Measurements from ENCODE around the gene CCDC90B.

Gene CCDC90B

DNA sequence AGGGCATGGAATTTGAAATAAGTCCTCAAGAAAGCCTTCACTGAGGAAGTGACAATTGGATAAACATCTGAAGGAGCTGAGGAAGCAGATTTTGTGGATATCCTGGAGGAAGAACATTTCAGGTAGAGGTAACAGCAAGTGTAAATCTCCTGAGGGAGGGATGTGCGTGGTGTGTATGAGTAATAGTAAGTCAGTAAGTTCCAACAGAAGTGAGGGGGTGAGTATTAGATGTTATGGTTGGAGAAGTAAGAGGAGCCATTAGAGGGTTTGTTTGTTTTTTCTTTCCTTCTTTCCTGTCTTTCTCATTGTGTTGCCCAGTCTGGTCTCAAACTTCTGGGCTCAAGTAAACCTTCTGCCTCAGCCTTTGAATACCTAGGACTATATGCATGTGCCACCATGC, 63.7 kb downstream of the CCDC90B start:
- DNase-seq = no peak

GRCh38 chr11:83221694-83222093, 64.5 kb downstream of the CCDC90B start:
- DNase-seq = no peak

GRCh38 chr11:83220260-83220659, 65.9 kb downstream of the CCDC90B start:
- DNase-seq = no peak

DNA sequence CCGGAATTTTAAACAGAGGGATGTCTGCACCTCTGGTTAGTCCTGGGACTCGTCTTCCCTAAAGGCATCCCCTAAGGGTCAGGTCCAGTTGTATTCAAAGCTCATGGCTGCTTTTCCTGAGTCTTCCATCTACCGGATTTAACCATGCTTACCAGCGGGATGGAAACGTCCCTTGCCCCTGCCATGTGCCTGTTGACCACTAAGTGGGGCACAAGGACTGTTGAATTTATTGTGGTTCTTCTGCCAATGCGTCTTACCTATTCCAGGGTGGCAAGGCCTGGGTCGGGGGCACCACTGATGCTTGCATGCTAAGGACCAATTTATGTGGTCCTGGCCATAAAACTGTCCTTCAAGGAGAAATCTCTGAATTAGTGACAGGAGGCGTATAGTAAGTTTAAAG, 67.1 kb downstream of the CCDC90B start:
- no peak for DNase-seq
